GM13977 (cell line): ENCODE data around the gene CAPZA2.

Source experiments
- DNase-seq: peaks from one replicate; pipeline ENCODE4 v3.0.0; 2012; ENCODE audit warnings: low spot score
- in situ Hi-C: fragments of 300-500 bp; cut with MboI; formaldehyde crosslinking; loops from one replicate; pipeline ENCODE4 v1.12.0; 2022; ENCODE audit warnings: low sequenced_read_pairs, low pct_unique_long_range_greater_than_20kb, mixed read lengths, inconsistent platforms; ENCODE audit not compliant: unreplicated experiment
- TF ChIP-seq, protein P1 (sequence below): IDR thresholded peaks from 2 replicates; pipeline ENCODE4 v1.5.1; 2012; ENCODE audit warnings: mild to moderate bottlenecking, control low read depth; ENCODE audit not compliant: insufficient read depth; ENCODE audit errors: extremely low read depth, missing control alignments

The CAPZA2 gene

DNA sequence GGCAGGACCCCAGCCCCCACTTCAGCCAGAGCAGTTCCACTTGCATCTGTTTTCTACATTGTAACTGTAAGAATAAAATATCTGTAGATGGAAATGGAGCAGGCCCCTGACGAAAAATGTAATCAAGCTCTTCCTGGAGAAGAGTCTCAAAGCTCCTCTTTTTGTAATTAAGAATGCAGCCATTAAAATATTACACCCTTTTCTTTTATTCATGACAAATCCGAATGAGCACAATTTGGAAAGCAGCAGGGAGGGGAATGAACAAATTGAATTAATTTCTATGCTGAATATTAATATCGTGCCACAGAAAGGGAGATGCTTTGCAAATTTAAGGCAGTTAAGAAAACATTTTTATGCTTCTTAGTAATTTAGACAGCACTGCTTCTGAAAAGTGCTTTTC lies 24.8 kb upstream of the CAPZA2 start:
- DNase-seq: no peak
- TF ChIP-seq, protein P1, sequence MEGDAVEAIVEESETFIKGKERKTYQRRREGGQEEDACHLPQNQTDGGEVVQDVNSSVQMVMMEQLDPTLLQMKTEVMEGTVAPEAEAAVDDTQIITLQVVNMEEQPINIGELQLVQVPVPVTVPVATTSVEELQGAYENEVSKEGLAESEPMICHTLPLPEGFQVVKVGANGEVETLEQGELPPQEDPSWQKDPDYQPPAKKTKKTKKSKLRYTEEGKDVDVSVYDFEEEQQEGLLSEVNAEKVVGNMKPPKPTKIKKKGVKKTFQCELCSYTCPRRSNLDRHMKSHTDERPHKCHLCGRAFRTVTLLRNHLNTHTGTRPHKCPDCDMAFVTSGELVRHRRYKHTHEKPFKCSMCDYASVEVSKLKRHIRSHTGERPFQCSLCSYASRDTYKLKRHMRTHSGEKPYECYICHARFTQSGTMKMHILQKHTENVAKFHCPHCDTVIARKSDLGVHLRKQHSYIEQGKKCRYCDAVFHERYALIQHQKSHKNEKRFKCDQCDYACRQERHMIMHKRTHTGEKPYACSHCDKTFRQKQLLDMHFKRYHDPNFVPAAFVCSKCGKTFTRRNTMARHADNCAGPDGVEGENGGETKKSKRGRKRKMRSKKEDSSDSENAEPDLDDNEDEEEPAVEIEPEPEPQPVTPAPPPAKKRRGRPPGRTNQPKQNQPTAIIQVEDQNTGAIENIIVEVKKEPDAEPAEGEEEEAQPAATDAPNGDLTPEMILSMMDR: no peak
- in situ Hi-C loops: no loop called here

- in situ Hi-C loops: no loop called here
- TF ChIP-seq, protein P1: no peak
- DNase-seq: no peak
Observed at GRCh38 chr7:116840256-116840655, 22.1 kb upstream of the CAPZA2 start.

DNA sequence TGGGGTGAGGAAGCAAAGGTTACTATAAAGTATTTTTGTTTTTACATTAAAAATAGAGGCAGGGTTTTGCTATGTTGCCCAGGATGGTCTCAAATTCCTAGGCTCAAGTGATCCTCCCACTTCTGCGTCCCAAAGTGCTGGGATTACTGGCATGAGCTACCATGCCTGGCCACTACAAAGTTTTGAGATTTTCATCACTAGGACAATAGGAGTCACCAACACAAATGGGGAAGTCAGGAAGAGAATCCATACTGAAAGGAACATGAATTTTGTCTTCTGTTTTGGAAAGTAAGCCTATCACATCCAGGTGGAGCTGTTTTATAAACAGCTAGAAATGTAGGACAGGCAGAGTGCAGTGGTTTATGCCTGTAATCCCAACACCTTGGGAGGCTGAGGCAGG lies 20.0 kb upstream of the CAPZA2 start:
- TF ChIP-seq, protein P1: no peak
- no peak for DNase-seq
- in situ Hi-C loops: no loop called here

- DNase-seq: no peak
Observed at GRCh38 chr7:116843378-116843777, 19.0 kb upstream of the CAPZA2 start.

DNA sequence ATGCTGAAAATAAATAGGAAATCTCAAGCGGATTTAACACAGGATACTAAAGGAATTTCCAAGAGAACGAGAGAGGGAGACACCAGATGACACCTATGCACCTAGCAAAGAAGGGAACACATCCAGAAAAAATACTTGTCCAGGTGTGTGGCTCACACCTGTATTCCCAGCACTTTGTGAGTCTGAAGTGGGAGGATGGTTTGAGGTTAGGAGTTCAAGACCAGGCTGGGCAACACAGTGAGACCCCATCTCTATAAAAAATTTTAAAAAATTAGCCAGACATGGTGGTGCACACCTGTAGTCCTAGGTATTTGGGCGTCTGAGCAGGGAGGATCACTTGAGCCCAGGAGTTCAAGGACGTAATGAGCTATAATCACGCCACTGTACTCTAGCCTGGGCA lies 11.2 kb upstream of the CAPZA2 start:
- in situ Hi-C loops: no loop called here
- TF ChIP-seq, protein P1: no peak
- no peak for DNase-seq

More at GRCh38 chr7:116843378-116843777, 19.0 kb upstream of the CAPZA2 start:
- TF ChIP-seq, protein P1: no peak
- in situ Hi-C loops: no loop called here

GRCh38 chr7:116851671-116852070 lies 10.7 kb upstream of the CAPZA2 start:
- DNase-seq: no peak
- in situ Hi-C loops: no loop called here
- TF ChIP-seq, protein P1: no peak

DNA sequence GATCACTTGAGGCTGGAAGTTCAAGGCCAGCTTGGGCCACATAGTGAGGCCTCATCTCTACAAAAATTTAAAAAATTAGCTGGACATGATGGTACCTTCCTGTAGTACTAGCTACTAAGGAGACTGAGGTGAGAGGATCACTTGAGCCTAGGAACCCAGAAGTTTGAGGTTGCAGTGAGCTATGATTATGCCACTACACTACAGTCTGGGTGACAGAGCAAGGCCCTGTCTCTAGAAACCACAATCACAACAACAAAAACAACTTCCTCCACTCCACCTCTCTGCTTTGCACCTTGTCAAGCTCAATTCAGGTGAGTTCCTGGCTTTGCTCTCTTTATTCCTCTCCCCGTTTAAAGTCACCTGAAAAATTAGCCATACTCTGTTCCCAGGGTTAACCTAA lies 8.3 kb upstream of the CAPZA2 start:
- TF ChIP-seq, protein P1: no peak
- in situ Hi-C loops: no loop called here
- DNase-seq: no peak
